Kidney glomerular epithelial cell (primary cell): Measurements from ENCODE around the gene MARK3.
"Not testable (repeated sequence)": the region's sequence is repeated elsewhere in the genome, so short reads cannot be mapped to it uniquely, and the experiment has no call there.

Source experiments
- DNase-seq: peaks from one replicate; lab custom pipeline; 2025; lab: John Stamatoyannopoulos, UW

The MARK3 gene

DNA sequence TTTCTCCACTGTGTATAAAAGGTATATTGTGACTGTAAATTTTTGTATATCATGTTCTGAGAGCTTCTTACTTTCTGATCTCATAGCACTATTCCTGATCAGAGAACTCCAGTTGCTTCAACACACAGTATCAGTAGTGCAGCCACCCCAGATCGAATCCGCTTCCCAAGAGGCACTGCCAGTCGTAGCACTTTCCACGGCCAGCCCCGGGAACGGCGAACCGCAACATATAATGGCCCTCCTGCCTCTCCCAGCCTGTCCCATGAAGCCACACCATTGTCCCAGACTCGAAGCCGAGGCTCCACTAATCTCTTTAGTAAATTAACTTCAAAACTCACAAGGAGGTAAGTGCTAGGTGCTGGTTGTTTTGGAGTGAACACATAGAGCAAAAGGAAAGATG is 106.5 kb downstream of the MARK3 start:
- no peak for DNase-seq

- no peak for DNase-seq
These were observed 107.1 kb downstream of the MARK3 start for GRCh38 chr14:103492156-103492925.

GRCh38 chr14:103495854-103496253 is 110.6 kb downstream of the MARK3 start:
- no peak for DNase-seq

DNA sequence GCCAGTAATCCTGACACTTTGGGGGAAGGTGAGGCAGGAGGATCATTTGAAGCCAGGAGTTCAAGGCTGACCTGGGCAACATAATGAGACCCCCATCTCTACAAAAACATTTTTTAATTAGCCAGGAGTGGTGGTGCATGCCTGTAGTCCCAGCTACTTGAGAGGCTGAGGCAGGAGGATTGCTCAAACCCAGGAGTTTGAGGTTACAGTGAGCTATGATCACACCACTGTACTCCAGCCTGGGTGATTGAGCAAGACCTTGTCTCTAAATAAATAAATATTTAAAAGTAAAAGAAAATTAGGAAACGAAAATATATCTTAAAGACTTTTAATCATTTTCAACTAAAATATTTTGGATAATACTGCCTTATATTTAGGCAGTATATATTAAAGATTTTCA is 111.6 kb downstream of the MARK3 start:
- no peak for DNase-seq

- no peak for DNase-seq
These were observed 114.5 kb downstream of the MARK3 start for GRCh38 chr14:103499709-103500108.

DNA sequence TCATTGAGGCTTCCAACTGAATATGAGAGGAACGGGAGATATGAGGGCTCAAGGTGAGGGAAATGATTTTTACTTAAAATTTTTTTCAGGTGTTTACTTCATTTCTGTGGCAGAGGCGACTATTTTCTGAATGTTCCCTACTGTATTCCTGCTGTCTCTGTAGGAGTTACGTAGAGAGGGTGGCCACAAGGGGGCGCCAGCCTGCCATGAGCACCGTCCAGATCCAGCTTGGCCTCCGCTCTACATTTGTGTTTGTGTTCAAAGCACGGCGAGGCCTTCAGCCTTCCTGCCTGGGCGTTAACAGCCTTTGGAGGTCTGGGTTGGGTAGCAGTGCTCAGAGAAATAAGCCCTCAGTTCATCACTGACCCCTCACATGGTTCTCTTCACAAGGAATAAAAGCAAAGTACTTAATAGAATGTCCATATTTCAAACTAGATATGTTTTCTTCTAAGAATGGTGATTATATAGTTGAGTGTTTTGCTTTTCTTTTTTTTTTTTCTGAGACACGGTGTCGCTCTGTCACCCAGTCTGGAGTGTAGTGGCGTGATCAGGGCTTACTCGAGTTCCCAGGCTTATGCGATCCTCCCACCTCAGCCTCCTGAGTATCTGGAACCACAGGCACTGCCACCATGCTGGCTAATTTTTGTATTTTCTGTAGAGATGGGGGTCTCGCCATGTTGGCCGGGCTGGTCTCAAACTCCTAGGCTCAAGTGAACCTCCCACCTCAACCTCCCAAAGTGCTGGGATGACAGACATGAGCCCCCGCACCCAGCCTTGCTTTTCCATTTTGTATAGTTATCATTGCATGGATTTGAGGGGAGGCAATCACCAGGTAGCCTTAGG is 115.2 kb downstream of the MARK3 start:
- peak; percentile 63 for DNase-seq

DNA sequence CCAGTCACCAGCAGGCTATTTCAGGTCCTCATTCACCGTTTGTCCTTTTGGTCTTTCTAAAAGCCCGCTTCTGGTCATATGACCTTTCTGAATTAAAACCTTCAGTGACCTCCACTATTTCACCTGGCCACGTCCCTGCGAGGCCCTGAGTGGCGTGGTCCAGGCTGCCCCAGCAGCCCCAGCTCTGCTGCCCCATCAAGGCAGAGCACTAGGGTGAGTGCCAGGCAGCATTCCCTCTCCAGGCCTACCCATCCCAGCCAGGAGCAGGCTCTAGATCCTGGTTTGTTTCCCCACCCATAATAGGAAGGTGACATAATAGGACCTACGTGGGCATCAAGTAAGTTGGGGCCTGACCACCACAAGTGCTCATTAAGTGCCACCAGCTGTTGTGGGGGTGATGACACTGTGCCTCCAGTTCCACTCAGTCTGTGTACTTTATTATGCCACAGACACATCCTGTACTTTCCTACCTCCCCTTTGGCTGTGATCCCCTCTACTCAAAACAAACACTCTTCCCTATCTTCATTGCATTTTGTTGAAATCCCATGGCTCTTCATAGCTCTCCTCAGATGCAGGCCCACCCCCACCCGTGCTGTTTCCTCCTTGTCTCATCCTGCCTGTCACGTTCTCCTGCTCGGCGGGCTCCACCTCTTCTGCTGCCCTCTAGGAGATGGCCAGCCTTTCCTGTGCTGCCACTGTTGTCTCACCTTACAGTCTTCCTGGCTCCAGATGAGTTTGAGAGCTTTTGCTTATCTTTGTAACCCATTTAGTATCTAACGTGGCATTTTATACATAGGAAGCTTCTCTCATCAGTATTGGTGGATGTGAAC is 116.0 kb downstream of the MARK3 start:
- DNase-seq, result no peak

GRCh38 chr14:103501921-103502669 is 116.9 kb downstream of the MARK3 start:
- DNase-seq, result no peak

DNA sequence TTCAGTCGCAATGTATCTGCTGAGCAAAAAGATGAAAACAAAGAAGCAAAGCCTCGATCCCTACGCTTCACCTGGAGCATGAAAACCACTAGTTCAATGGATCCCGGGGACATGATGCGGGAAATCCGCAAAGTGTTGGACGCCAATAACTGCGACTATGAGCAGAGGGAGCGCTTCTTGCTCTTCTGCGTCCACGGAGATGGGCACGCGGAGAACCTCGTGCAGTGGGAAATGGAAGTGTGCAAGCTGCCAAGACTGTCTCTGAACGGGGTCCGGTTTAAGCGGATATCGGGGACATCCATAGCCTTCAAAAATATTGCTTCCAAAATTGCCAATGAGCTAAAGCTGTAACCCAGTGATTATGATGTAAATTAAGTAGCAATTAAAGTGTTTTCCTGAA is 117.7 kb downstream of the MARK3 start:
- no peak for DNase-seq

DNA sequence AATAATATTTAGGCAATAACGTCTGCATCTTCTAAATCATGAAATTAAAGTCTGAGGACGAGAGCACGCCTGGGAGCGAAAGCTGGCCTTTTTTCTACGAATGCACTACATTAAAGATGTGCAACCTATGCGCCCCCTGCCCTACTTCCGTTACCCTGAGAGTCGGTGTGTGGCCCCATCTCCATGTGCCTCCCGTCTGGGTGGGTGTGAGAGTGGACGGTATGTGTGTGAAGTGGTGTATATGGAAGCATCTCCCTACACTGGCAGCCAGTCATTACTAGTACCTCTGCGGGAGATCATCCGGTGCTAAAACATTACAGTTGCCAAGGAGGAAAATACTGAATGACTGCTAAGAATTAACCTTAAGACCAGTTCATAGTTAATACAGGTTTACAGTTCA is 118.1 kb downstream of the MARK3 start:
- no peak for DNase-seq

DNA sequence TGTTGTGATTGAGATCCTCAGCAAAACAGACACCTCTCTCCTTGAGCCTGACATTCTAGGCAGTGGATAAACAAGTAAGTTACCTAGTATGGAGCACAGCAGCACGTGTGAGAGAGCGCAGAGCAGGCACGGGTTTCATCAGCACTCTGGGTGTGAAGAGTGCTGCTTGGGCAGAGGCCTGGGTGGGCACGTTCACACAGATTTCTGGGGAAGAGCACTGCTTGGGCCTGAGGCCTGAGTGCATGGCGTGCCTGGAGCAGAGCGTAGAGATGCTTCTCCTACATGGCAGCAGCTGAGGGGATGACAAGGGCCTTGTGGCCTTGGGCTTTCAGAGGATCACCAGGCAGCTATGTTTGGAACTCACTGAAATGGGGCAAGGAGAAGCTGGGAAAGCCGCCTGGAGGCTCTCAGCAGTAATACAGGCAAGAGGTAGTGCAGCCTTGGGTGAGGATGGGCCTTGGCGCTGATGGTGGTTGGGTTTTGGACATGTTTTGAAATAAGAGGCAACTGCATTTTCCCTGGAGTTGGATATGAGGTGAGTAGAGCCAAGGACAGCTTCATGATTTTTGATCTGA is 119.9 kb downstream of the MARK3 start:
- no peak for DNase-seq

GRCh38 chr14:103507751-103508150 is 122.5 kb downstream of the MARK3 start:
- no peak for DNase-seq

DNA sequence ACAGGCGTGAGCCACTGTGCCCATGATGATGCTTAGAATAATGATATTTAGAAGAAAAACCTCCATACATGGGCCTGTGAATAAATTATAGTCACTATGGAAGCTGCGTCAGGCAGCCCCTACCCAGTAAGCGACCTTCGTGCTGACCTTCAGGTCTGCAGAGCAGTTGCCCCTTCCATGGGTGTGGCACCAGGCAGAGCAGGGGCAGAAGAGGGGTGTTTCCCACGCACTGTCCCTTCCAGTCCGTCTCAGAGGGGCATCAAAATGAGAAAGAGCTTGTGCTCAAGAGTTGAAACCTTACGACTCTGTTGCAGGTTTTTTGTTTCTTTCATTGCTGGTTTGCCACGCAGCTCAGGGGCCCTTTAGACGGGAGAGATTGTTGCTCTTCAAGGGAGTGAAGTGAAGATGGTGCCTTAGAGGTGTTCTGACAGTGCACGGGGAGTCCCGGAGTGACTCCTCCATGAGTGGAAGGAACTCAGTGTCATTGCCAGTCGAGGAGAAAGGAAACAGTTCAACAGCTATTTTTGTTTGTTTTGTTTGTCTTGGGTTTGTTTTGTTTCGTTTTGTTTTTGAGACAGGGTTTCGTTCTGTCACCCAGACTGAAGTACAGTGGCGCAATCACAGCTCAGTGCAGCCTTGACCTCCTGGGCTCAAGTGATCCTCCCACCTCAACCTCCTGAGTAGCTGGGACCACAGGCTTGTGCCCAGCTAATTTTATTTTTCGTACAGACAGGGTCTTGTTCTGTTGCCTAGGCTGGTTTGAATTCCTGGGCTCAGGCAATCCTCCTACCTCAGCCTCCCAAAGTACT is 123.5 kb downstream of the MARK3 start:
- DNase-seq, result no peak

GRCh38 chr14:103509864-103510723 is 124.9 kb downstream of the MARK3 start:
- no peak for DNase-seq

GRCh38 chr14:103510724-103511693 is 125.8 kb downstream of the MARK3 start:
- DNase-seq, result no peak

DNA sequence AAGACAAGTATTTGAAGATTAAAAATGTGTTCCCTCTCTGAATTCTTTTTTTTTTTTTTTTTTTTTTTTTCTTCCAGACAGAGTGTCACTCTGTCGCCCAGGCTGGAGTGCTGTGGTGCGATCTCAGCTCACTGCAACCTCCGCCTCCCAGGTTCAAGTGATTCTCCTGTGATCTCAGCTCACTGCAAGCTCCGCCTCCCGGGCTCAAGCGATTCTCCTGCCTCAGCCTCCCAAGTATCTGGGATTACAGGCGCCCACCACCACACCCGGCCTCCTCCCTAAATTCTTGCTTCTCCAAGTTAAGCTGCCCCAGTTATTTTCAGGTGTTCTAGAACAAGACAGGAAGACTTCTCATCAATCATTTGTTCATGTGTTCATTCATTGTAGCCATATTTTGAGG is 127.0 kb downstream of the MARK3 start:
- not testable (repeated sequence) for DNase-seq

- DNase-seq, result peak; percentile 45
These were observed 127.7 kb downstream of the MARK3 start for GRCh38 chr14:103512701-103513611.
